ENCODE results near the gene KBTBD12. TPM values are rescaled to one million over a fixed set of nuclear protein-coding genes. Genes with fewer than 3 reads are reported as not detected.
"Not testable (repeated sequence)": the region's sequence is repeated elsewhere in the genome, so short reads cannot be mapped to it uniquely, and the experiment has no call there.

The KBTBD12 gene
- total RNA-seq, 5 donors from 2014 or later (not counting 1 experiment from before 2014, with no cell fraction given): not detected

DNA sequence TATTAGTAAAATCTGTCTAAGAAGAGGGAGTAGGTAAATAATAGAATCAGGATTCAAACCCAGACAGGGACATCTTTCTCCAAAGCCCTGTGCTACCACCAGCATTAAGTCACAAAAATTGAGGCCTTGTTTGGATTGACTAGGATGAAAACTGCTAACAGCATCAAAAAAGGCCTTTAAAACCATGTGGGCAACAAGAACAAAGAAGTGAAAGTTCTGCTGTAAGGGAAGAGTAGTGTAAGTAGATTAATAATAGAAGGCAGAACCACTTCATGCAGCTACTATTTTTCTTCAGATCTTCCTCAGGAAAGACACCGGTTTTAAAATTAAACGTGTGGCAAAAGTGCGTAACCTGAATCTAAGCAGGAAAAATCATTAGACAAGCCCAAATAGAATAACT is 15.3 kb upstream of the KBTBD12 start:
- Histone ChIP-seq H3K27ac (ENCODE audit: low read length) (no peak overlapping the region), H3K4me3 (ENCODE audit: control insufficient read depth in 1 of 2, extremely low read depth in 1 of 2, low read length in 1 of 2) (no peak overlapping the region), H3K9me3 (no peaks in the 10 kb centered on the region), H3K27me3 (replicated peaks in 1 of 2; ENCODE audit: control insufficient read depth in 2 of 2, extremely low read depth in 1 of 2, insufficient read depth in 2 of 2, low read length in 1 of 2) (peaks cover 0 to 3% of the 10 kb centered on the region in 2 experiments), H3K36me3 (ENCODE audit: control insufficient read depth in 2 of 2, extremely low read depth in 1 of 2, insufficient read depth in 1 of 2, low read length in 1 of 2) (no peaks in the 10 kb centered on the region), H3K4me1 (ENCODE audit: control insufficient read depth in 1 of 2, extremely low read depth in 1 of 2, insufficient read depth in 2 of 2, low read length in 2 of 2) (no peaks in the 10 kb centered on the region)
- no peak for DNase-seq
- WGBS (ENCODE audit: insufficient coverage): no CpG with 5 or more reads among the region's 3 CpGs
- no peaks in the 10 kb centered on the region for H3K36me3 Mint-ChIP-seq
- H3K27ac Mint-ChIP-seq: no peak overlapping the region
- H3K9me3 Mint-ChIP-seq: peaks cover 0 to 6% (median 5%) of the 10 kb centered on the region in 3 donors
- no peaks in the 10 kb centered on the region for H3K4me1 Mint-ChIP-seq
- POLR2A ChIA-PET: no interaction called here
- no peak overlapping the region for H3K4me3 Mint-ChIP-seq
- CTCF ChIA-PET: no interaction called here
- peaks cover 10% of the 10 kb centered on the region in 2 donors for H3K27me3 Mint-ChIP-seq
- no peak for ATAC-seq (replicated peaks in 1 of 4)

DNA sequence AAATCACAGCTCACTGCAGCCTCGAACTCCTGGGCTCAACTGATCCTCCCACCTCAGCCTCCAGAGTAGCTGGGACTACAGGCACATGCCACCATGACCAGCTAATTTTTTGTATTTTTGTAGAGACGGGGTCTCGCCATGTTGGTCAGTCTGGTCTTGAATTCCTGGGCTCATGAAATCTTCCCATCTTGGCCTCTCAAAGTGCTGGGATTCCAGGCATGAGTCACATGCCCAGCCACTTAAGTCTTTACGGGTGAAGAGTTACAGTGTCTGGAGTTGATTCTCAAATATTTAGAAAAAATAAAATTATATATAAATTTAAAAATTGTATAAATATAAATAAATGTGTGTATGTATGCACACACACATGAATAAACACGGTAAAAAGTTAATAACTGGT is 14.5 kb upstream of the KBTBD12 start:
- Histone ChIP-seq H3K36me3 (ENCODE audit: control insufficient read depth in 2 of 2, extremely low read depth in 1 of 2, insufficient read depth in 1 of 2, low read length in 1 of 2) (no peaks in the 10 kb centered on the region), H3K9me3 (no peaks in the 10 kb centered on the region), H3K27me3 (replicated peaks in 1 of 2; ENCODE audit: control insufficient read depth in 2 of 2, extremely low read depth in 1 of 2, insufficient read depth in 2 of 2, low read length in 1 of 2) (peaks cover 0 to 3% of the 10 kb centered on the region in 2 experiments), H3K4me1 (ENCODE audit: control insufficient read depth in 1 of 2, extremely low read depth in 1 of 2, insufficient read depth in 2 of 2, low read length in 2 of 2) (no peaks in the 10 kb centered on the region), H3K4me3 (ENCODE audit: control insufficient read depth in 1 of 2, extremely low read depth in 1 of 2, low read length in 1 of 2) (no peak overlapping the region), H3K27ac (ENCODE audit: low read length) (no peak overlapping the region)
- Mint-ChIP-seq H3K27ac (no peak overlapping the region), H3K4me3 (no peak overlapping the region), H3K4me1 (no peaks in the 10 kb centered on the region), H3K36me3 (no peaks in the 10 kb centered on the region), H3K9me3 (peaks cover 0 to 6% (median 5%) of the 10 kb centered on the region in 3 donors), H3K27me3 (peaks cover 12% of the 10 kb centered on the region in 2 donors)
- 79% methylated on average over 2 of the region's 5 CpGs for WGBS (ENCODE audit: insufficient coverage)
- ChIA-PET POLR2A (no interaction called here), CTCF (no interaction called here)
- ATAC-seq (replicated peaks in 1 of 4): no peak
- DNase-seq: no peak

DNA sequence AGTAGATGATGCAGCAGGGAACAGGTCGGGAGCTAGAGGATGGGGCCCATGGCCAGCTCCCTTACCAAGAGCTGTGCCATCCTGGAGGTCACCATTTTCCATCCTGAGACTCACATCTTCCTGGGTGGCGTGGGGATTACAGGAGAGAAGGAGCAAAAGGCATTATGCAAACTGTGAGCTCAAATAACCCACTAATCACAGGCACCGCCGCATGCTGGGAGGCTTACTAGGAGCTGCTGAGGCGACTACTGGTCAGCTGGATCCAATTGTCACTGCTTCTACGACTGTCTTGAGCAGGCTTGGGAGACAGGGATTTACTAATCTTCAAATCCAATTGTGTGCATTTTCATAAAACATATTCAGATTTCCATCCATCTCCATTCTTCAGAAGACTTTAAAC is 12.5 kb upstream of the KBTBD12 start:
- H3K27me3 Mint-ChIP-seq: peaks cover 14 to 18% of the 10 kb centered on the region in 2 donors
- ATAC-seq (replicated peaks in 1 of 4): no peak
- no peak overlapping the region for H3K4me3 Mint-ChIP-seq
- H3K4me3 ChIP-seq (ENCODE audit: control insufficient read depth in 1 of 2, extremely low read depth in 1 of 2, low read length in 1 of 2): no peak overlapping the region
- no peaks in the 10 kb centered on the region for H3K4me1 Mint-ChIP-seq
- POLR2A ChIA-PET: no interaction called here
- no peaks in the 10 kb centered on the region for H3K36me3 Mint-ChIP-seq
- no peaks in the 10 kb centered on the region for H3K9me3 ChIP-seq
- CTCF ChIA-PET: no interaction called here
- no peaks in the 10 kb centered on the region for H3K36me3 ChIP-seq (ENCODE audit: control insufficient read depth in 2 of 2, extremely low read depth in 1 of 2, insufficient read depth in 1 of 2, low read length in 1 of 2)
- H3K27ac Mint-ChIP-seq: no peak overlapping the region
- H3K27ac ChIP-seq (ENCODE audit: low read length): no peak overlapping the region
- DNase-seq: no peak
- peaks cover 0 to 5% of the 10 kb centered on the region in 2 experiments for H3K27me3 ChIP-seq (replicated peaks in 1 of 2; ENCODE audit: control insufficient read depth in 2 of 2, extremely low read depth in 1 of 2, insufficient read depth in 2 of 2, low read length in 1 of 2)
- H3K4me1 ChIP-seq (ENCODE audit: control insufficient read depth in 1 of 2, extremely low read depth in 1 of 2, insufficient read depth in 2 of 2, low read length in 2 of 2): no peaks in the 10 kb centered on the region
- H3K9me3 Mint-ChIP-seq: peaks cover 0 to 6% (median 5%) of the 10 kb centered on the region in 3 donors
- 83% methylated on average over 5 of the region's 6 CpGs for WGBS (ENCODE audit: insufficient coverage)

DNA sequence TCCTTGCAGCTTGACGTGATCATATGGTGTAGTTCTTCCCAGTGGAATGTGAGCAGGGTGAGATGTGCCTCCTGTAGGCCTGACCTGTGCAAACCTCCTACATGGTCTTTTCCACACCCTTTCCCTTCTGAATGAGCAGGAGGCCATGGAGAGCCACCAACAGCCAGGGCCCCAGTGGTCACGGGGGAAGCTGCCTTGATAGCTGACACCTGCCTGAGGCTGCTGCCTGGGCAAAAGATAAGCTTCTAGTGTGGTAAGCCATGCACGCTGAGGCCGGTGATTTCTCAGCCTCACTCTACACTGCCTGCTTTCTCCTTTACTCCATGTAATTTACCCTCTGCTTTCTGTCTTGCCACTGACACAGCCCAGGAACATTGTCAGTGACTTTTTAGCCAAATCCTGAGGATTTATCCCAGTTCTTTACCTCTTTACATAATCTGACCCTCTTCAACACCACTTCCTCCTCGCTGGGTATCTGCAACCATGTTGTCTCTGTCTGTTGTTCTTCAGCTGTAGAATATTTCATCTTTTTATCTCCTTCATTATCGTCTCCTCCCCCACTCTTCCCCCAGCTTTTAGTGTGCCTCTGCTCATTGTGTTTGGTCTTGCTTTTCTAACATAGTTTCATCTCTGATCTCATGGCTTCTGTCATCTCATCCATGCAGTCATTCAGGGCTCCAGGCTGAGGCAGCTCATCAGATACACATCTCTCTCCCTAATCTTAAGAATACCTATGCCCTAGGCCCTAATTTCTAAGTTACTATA is 11.2 kb upstream of the KBTBD12 start:
- H3K27ac ChIP-seq (ENCODE audit: low read length): no peak overlapping the region
- no peak overlapping the region for H3K4me3 ChIP-seq (ENCODE audit: control insufficient read depth in 1 of 2, extremely low read depth in 1 of 2, low read length in 1 of 2)
- POLR2A ChIA-PET: no interaction called here
- H3K36me3 ChIP-seq (ENCODE audit: control insufficient read depth in 2 of 2, extremely low read depth in 1 of 2, insufficient read depth in 1 of 2, low read length in 1 of 2): no peaks in the 10 kb centered on the region
- H3K27me3 ChIP-seq (replicated peaks in 1 of 2; ENCODE audit: control insufficient read depth in 2 of 2, extremely low read depth in 1 of 2, insufficient read depth in 2 of 2, low read length in 1 of 2): peaks cover 0 to 9% of the 10 kb centered on the region in 2 experiments
- H3K27me3 Mint-ChIP-seq: peaks cover 18 to 20% of the 10 kb centered on the region in 2 donors
- no peaks in the 10 kb centered on the region for H3K9me3 ChIP-seq
- H3K4me3 Mint-ChIP-seq: no peak overlapping the region
- H3K36me3 Mint-ChIP-seq: no peaks in the 10 kb centered on the region
- no peaks in the 10 kb centered on the region for H3K4me1 Mint-ChIP-seq
- no peak for DNase-seq
- no peak for ATAC-seq (replicated peaks in 1 of 4)
- no peaks in the 10 kb centered on the region for H3K4me1 ChIP-seq (ENCODE audit: control insufficient read depth in 1 of 2, extremely low read depth in 1 of 2, insufficient read depth in 2 of 2, low read length in 2 of 2)
- 55% methylated on average over 4 of the region's 6 CpGs for WGBS (ENCODE audit: insufficient coverage)
- CTCF ChIA-PET: no interaction called here
- no peak overlapping the region for H3K27ac Mint-ChIP-seq
- peaks cover 0 to 6% (median 5%) of the 10 kb centered on the region in 3 donors for H3K9me3 Mint-ChIP-seq

DNA sequence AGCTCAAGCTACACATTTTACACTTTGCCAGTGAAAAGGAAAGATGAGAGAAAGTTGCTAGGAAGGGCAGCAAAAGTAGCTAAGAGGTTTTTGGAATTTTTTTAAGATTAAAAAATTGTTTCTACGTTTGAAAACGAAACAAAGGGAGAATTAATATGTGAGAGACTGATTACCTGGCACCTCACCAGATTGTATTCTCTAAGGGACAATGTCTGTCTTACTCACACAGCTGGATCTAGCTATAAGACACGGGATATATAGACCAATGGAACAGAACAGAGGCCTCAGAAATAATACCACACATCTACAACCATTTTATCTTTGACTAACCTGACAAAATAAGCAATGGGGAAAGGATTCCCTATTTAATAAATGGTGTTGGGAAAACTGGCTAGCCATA is 9.5 kb upstream of the KBTBD12 start:
- Histone ChIP-seq H3K27ac (ENCODE audit: low read length) (no peak overlapping the region), H3K4me3 (ENCODE audit: control insufficient read depth in 1 of 2, extremely low read depth in 1 of 2, low read length in 1 of 2) (no peak overlapping the region), H3K36me3 (ENCODE audit: control insufficient read depth in 2 of 2, extremely low read depth in 1 of 2, insufficient read depth in 1 of 2, low read length in 1 of 2) (no peaks in the 10 kb centered on the region), H3K27me3 (replicated peaks in 1 of 2; ENCODE audit: control insufficient read depth in 2 of 2, extremely low read depth in 1 of 2, insufficient read depth in 2 of 2, low read length in 1 of 2) (peaks cover 0 to 16% of the 10 kb centered on the region in 2 experiments), H3K9me3 (no peaks in the 10 kb centered on the region), H3K4me1 (ENCODE audit: control insufficient read depth in 1 of 2, extremely low read depth in 1 of 2, insufficient read depth in 2 of 2, low read length in 2 of 2) (no peaks in the 10 kb centered on the region)
- no peak overlapping the region for H3K4me3 Mint-ChIP-seq
- no peaks in the 10 kb centered on the region for H3K36me3 Mint-ChIP-seq
- ChIA-PET CTCF (no interaction called here), POLR2A (no interaction called here)
- peaks cover 0 to 6% (median 5%) of the 10 kb centered on the region in 3 donors for H3K9me3 Mint-ChIP-seq
- peaks cover 27 to 30% of the 10 kb centered on the region in 2 donors for H3K27me3 Mint-ChIP-seq
- WGBS (ENCODE audit: insufficient coverage): no CpG with 5 or more reads among the region's 3 CpGs
- no peaks in the 10 kb centered on the region for H3K4me1 Mint-ChIP-seq
- no peak overlapping the region for H3K27ac Mint-ChIP-seq
- DNase-seq: no peak
- ATAC-seq (replicated peaks in 1 of 4): no peak

DNA sequence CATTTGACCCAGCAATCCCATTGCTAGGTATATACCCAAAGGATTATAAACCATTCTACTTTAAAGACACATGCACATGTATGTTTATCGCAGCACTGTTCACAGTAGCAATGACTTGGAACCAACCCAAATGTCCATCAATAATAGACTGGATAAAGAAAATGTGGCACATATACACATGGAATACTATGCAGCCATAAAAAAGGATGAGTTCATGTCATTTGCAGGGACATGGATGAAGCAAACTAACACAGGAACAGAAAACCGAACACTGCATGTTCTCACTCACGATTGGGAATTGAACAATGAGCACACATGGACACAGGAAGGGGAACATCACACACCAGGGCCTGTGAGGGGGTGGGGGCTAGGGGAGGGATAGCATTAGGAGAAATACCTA is 8.4 kb upstream of the KBTBD12 start:
- H3K27ac Mint-ChIP-seq; ATAC-seq (replicated peaks in 1 of 4); H3K36me3 ChIP-seq (ENCODE audit: control insufficient read depth in 2 of 2, extremely low read depth in 1 of 2, insufficient read depth in 1 of 2, low read length in 1 of 2); H3K9me3 Mint-ChIP-seq; DNase-seq; H3K4me3 Mint-ChIP-seq; H3K36me3 Mint-ChIP-seq; H3K9me3 ChIP-seq; POLR2A ChIA-PET; CTCF ChIA-PET; H3K4me1 Mint-ChIP-seq; H3K4me3 ChIP-seq (ENCODE audit: control insufficient read depth in 1 of 2, extremely low read depth in 1 of 2, low read length in 1 of 2); H3K4me1 ChIP-seq (ENCODE audit: control insufficient read depth in 1 of 2, extremely low read depth in 1 of 2, insufficient read depth in 2 of 2, low read length in 2 of 2); H3K27ac ChIP-seq (ENCODE audit: low read length): not testable (repeated sequence)
- peaks cover 38 to 39% of the 10 kb centered on the region in 2 donors for H3K27me3 Mint-ChIP-seq
- H3K27me3 ChIP-seq (replicated peaks in 1 of 2; ENCODE audit: control insufficient read depth in 2 of 2, extremely low read depth in 1 of 2, insufficient read depth in 2 of 2, low read length in 1 of 2): peaks cover 0 to 24% of the 10 kb centered on the region in 2 experiments
- WGBS (ENCODE audit: insufficient coverage): 100% methylated on average over 2 of the region's 3 CpGs

Data from T-cell (primary cell).